ENCODE results near the gene POLR2J.
A peak's percentile ranks its signal among the peaks of the same experiment; 100 is the strongest.
"Not testable (repeated sequence)": the region's sequence is repeated elsewhere in the genome, so short reads cannot be mapped to it uniquely, and the experiment has no call there.

The POLR2J gene

DNA sequence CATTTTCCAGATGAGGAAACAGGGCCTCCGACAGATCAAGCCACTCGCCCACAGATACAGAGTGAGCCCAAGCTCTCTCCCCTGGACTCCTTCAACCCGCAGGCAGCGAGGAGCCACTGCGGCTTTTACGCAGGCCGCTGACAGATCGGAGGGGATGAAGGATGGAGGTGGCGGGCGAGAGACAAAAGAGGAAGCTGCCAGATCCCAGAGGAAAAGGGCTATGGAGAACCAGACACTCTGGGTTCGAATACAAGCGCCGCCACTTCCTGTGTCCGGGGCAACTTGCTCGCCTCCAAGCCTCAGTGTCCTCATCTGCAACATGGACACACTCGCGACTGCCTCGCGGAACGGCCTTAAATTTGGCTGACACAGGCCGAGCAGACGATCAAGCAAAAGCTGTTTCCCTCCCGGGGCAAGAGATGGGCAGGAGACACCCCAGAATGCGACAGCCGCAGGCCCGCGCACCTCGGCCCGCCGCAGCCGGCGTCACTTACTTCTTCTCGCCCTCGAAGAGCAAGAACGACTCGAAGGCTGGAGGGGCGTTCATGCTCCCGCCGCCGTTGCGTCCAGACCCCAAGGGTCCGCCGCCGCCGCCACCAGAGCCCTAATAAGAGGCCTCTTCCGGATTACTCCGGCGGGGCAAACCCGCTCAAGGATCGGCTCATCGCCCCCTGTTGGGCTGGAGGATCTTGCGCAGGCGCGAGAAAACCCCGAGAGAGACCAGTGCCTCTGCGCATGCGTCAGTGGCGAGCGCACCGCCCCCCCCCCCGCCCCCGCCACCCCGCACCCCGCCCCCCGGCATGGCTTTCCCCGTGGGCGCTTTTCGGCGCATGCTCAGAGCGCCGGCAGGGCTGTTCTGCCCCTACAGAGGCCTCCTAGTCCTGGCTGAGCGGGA is at the start of gene POLR2J:
Gene POLR2J, minus strand, starts transcription at position 609 of the 895 bp plus-strand sequence. Its CDS starts 62 bp downstream, at position 547.
- DNase-seq (ENCODE audit: extremely low read depth in 1 of 2, low read depth in 1 of 2) = peak; percentile 78 to 96

DNA sequence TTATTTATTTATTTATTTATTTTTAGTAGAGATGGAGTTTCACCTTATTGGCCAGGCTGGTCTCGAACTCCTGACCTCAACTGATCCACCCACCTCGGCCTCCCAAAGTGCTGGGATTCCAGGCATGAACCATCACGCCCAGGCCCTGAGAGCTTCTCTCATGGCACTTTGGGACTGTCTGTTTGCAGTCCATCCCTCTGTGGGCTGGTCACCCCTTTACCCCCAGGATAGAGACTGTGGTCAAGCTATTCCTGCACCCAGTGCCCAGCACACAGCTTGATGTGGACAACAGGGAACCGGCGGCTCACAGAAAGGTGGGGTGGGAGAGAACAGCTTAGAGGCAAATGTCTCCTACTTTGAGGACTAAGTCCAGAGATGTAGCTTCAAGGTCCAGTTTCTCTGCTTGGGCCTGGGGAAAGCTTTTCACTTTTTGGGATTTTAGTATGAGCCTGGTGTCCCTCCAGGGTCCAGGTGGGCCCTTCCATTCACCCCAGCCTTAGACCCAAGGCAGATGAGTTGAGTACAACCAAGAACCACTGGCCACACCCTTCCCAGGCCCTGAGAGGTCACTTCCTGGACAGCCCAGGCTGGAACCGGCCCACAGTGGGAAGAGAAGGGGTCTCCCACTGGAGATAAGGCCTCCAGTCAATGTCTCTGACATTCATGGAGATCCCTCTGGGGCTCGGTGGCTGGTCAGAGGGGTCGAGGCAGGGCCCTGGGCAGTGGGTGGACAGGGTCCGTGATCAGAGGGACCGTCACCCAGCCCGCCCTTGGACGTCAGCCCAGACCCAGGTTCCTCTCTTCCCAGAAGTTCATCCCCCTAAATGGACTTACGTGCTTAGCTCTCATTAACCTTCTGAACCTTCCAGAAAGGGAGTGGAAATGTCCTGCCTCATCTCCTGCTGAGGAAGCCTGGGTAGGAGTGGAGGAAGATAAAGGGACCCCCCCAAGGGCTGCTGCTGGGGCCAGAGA is 49.4 kb upstream of the POLR2J start:
- not testable (repeated sequence) for DNase-seq (ENCODE audit: extremely low read depth in 1 of 2, low read depth in 1 of 2)

GRCh38 chr7:102527182-102527581 is 48.5 kb upstream of the POLR2J start:
- DNase-seq (ENCODE audit: extremely low read depth in 1 of 2, low read depth in 1 of 2) = not testable (repeated sequence)

DNA sequence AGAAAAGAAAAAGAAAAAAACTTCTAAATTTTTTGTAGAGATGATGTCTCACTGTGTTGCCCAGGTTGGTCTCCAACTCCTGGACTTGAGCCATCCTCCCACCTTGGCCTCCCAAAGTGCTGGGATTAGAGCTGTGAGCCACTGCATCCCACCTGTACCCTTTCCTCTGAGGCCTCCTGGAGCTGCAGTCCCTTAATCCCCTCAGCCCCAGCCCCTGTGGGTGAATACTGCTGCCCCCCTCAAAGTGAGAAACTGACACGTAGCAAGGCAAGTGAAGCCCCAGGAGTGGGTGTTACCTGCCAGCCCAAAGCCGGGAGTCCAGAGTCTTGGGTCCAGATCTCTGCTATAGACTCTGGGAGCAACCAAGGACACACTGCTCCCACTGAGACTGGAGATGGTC is 46.1 kb upstream of the POLR2J start:
- DNase-seq (ENCODE audit: extremely low read depth in 1 of 2, low read depth in 1 of 2) = not testable (repeated sequence)

GRCh38 chr7:102520797-102521196 is 42.1 kb upstream of the POLR2J start:
- not testable (repeated sequence) for DNase-seq (ENCODE audit: extremely low read depth in 1 of 2, low read depth in 1 of 2)

DNA sequence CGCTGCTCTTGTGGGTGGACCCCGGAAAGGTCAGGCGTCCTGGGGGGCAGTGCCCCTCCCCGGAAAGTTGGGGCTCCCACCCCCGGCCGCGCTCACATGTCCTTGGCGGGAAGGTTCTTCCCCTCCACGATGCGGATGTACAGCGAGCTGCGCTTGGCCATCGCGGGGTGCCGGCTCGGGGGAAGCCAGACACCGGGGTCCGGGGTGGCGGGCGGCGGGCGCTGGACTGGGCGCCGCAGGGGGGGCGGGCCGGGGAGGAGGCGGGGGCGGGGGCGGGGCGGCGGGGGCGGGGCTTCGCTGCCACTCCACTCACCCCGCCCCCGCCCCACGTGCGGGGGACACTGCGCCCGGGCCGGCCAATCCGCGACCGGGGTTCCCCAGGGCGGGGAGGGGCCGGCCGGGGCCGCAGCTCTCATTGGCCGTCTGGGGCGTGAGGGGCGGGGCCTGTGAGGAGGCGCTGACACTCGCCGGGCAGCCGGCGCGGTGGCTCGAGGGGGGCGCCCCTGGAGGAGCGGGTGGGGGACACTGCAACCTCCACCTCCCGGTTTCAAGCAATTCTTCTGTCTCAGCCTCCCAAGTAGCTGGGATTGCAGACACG is 38.9 kb upstream of the POLR2J start, which contains the start of gene RASA4B:
Gene RASA4B, minus strand, starts transcription at position 228 of the 598 bp plus-strand sequence. Its CDS starts 67 bp downstream, at position 161.
- not testable (repeated sequence) for DNase-seq (ENCODE audit: extremely low read depth in 1 of 2, low read depth in 1 of 2)

- DNase-seq (ENCODE audit: extremely low read depth in 1 of 2, low read depth in 1 of 2) = not testable (repeated sequence)
Measured at GRCh38 chr7:102516951-102517350, 38.2 kb upstream of the POLR2J start.

DNA sequence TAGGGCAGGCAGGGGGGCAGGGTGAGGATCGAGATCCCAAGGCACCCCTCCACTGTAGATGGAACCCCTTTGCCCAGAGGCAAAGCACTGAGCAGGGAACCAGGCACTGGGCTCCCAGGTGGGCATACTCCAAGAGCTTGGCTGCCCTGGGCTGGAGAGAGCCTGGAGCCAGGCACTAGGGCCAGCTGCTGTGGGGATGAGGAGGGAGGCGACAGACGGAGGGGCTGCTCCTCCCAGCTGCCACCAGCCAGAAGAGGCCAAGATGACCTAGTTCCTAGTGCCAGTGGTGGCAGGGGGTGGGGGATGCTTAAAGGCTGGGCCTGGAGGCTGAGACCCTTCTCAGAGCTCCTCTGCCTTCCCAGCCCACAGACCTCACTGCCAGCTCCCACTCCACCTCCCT is 37.2 kb upstream of the POLR2J start:
- not testable (repeated sequence) for DNase-seq (ENCODE audit: extremely low read depth in 1 of 2, low read depth in 1 of 2)

GRCh38 chr7:102514881-102515721 is 36.4 kb upstream of the POLR2J start:
- DNase-seq (ENCODE audit: extremely low read depth in 1 of 2, low read depth in 1 of 2) = not testable (repeated sequence)

DNA sequence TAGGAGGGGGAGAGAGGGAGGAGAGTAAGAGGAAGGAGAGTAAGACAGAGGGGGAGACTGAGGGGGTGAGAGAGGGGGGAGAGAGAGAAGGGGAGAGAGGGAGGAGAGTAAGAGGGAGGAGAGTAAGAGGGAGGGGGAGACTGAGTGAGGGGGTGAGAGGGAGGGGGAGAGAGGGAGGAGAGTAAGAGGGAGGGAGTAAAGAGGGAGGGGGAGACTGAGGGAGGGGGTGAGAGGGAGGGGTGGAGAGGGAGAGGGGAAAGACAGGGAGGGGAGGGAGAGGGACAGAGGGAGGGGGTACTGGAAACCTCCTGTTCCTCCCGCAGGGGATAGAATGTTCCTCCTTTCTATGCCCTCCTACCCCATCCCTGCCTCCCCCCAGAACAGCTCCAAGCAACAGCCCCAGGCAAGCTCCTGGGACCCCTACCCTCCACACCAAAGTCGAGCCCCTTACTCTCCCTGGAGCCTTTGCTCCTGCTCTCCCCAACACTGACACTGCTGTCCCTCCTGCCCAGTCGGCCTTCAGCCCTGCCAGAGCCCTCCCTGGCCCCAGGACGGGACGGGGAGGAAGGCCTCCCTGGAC is 34.0 kb upstream of the POLR2J start:
- DNase-seq (ENCODE audit: extremely low read depth in 1 of 2, low read depth in 1 of 2) = not testable (repeated sequence)

GRCh38 chr7:102511860-102512522 is 33.3 kb upstream of the POLR2J start:
- DNase-seq (ENCODE audit: extremely low read depth in 1 of 2, low read depth in 1 of 2) = not testable (repeated sequence)

DNA sequence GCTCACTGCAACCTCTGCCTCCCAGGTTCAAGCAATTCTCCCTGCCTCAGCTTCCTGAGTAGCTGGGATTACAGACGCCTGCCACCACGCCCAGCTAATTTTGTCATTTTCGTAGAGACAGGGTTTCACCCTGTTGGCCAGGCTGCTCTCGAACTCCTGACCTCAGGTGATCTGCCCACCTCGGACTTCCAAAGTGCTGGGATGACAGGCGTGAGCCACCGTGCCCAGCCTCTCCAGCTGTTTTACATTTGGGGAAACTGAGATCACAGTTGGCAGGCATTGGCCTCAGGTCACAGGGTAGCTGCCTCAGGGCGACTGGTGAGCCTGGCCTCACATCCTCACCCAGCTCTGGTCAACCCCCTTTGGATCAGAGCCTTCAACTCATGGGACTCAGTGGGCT is 31.9 kb upstream of the POLR2J start:
- DNase-seq (ENCODE audit: extremely low read depth in 1 of 2, low read depth in 1 of 2) = not testable (repeated sequence)

- DNase-seq (ENCODE audit: extremely low read depth in 1 of 2, low read depth in 1 of 2) = not testable (repeated sequence)
Measured at GRCh38 chr7:102507410-102508088, 28.8 kb upstream of the POLR2J start.

- DNase-seq (ENCODE audit: extremely low read depth in 1 of 2, low read depth in 1 of 2) = not testable (repeated sequence)
Measured at GRCh38 chr7:102505298-102506185, 26.8 kb upstream of the POLR2J start.

- DNase-seq (ENCODE audit: extremely low read depth in 1 of 2, low read depth in 1 of 2) = not testable (repeated sequence)
Measured at GRCh38 chr7:102503141-102503540, 24.4 kb upstream of the POLR2J start.

- DNase-seq (ENCODE audit: extremely low read depth in 1 of 2, low read depth in 1 of 2) = not testable (repeated sequence)
Measured at GRCh38 chr7:102498321-102498720, 19.6 kb upstream of the POLR2J start.

DNA sequence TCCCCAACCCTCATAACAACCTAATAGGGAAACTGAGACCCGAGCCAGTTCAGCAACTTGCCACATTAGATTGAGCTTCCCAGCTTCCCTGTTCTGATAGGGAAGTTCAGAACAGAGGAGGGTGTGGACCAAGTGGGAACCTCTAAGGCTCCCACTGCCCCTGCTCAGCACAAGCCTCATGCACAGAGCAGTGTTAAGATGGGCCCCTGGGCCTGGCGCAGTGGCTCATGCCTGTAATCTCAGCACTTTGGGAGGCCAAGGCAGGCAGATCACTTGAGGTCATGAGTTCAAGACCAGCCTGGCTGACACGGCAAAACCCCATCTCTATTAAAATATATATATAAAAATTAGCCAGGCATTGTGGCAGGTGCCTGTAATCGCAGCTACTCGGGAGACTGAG is 18.6 kb upstream of the POLR2J start:
- not testable (repeated sequence) for DNase-seq (ENCODE audit: extremely low read depth in 1 of 2, low read depth in 1 of 2)

Data from stimulated activated CD8-positive, alpha-beta memory T cell treated with anti-CD3 and anti-CD28 coated beads, Interleukin-7, amount 100 ng/mL, for 48 hours (primary cell).